Mammary epithelial cell (primary cell): ENCODE results near the gene ATXN1.

Experiments used
- EZH2 ChIP-seq: IDR thresholded peaks from 2 replicates; pipeline ENCODE4 v1.6.1; 2012; ENCODE audit warnings: low read length, inconsistent platforms, borderline replicate concordance
- TF ChIP-seq, protein P1 (sequence below), 2 donors: IDR thresholded peaks in 1 of 2; conservative IDR thresholded peaks in 1 of 2; 2 replicates each; pipeline ENCODE4 v1.5.1; 2011 to 2012; ENCODE audit warnings: inconsistent platforms in 2 of 2, low read length in 2 of 2, mild to moderate bottlenecking in 2 of 2, control low read depth in 1 of 2, low read depth in 1 of 2; ENCODE audit not compliant: insufficient read depth in 1 of 2; ENCODE audit errors: extremely low read depth in 1 of 2

- TF ChIP-seq, protein P1, sequence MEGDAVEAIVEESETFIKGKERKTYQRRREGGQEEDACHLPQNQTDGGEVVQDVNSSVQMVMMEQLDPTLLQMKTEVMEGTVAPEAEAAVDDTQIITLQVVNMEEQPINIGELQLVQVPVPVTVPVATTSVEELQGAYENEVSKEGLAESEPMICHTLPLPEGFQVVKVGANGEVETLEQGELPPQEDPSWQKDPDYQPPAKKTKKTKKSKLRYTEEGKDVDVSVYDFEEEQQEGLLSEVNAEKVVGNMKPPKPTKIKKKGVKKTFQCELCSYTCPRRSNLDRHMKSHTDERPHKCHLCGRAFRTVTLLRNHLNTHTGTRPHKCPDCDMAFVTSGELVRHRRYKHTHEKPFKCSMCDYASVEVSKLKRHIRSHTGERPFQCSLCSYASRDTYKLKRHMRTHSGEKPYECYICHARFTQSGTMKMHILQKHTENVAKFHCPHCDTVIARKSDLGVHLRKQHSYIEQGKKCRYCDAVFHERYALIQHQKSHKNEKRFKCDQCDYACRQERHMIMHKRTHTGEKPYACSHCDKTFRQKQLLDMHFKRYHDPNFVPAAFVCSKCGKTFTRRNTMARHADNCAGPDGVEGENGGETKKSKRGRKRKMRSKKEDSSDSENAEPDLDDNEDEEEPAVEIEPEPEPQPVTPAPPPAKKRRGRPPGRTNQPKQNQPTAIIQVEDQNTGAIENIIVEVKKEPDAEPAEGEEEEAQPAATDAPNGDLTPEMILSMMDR (conservative IDR thresholded peaks at IDR 0.05 in 1 of 2, IDR thresholded peaks at IDR 0.05 in 1 of 2; ENCODE audit: extremely low read depth in 1 of 2, insufficient read depth in 1 of 2, low read depth in 1 of 2, low read length in 2 of 2) = no peak
- TF ChIP-seq EZH2 = no peak
Measured at GRCh38 chr6:16522937-16523336, 238.3 kb downstream of the ATXN1 start.
